ENCODE results near the gene CGB3.
"Not testable (repeated sequence)": the region's sequence is repeated elsewhere in the genome, so short reads cannot be mapped to it uniquely, and the experiment has no call there.

The CGB3 gene

GRCh38 chr19:49024233-49024632, at the start of gene CGB3:
TSS of gene CGB3 (minus strand) at chr19:49024333. CDS start at chr19:49023971, 362 bp downstream.
- in situ Hi-C loops (cut with MboI; ENCODE audit: low sequenced_read_pairs): not testable (repeated sequence)

DNA sequence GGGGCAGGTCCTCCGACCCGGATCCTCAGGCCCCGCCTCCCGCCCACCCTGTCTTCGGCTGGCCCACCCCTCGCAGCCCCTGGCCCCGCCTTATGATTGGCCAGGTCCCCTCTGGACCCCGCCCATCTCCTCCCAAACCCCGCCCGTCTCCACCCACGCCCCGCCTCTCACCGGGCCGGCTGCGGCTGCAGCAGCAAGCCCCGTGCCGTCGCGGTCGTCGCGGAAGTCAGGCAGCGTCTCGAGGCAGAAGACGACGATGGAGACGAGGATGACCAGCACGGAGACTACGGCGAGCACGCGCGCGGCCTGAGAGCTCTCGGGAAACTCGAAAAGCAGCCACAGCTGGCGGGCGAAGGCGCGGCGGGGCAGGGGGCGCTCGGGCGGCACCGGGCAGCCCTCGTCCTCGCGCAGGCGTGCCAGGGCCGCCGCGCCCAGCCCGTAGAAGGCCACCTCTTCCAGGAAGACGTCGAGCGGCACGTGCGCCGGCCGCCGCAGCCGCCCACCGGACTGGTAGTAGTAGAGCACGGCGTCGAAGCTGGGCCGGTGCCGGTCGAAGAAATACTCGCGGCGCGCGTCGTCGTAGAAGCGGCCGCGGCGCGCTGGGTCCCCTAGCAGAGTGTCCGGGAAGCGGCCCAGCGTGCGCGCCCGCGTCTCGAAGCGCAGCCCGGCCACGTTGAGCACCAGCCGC, 47.9 kb upstream of the CGB3 start:
- in situ Hi-C loops (cut with MboI; ENCODE audit: low sequenced_read_pairs): no loop called here

GRCh38 chr19:49070416-49070815, 46.3 kb upstream of the CGB3 start:
- in situ Hi-C loops (cut with MboI; ENCODE audit: low sequenced_read_pairs): no loop called here

GRCh38 chr19:49069026-49069425, 44.9 kb upstream of the CGB3 start:
- in situ Hi-C loops (cut with MboI; ENCODE audit: low sequenced_read_pairs): no loop called here

DNA sequence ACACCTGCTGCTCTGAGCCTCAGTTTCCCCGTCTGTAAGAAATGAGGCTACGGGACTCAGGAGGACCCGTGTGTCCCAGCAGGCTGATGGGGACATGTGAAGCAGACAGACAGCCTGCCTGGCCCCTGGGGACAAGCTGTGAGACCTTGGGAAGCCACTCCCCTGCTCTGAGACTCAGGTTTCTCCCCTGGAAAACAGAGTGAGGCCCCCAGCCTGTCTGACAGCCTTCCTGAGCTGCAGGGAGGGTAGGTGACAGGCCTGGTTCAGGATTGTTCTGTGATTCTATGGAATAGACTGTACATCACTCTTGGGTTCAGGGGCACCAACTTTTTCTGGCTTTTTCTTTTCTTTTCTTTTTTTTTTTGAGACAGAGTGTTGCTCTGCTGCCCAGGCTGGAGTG, 43.4 kb upstream of the CGB3 start:
- in situ Hi-C loops (cut with MboI; ENCODE audit: low sequenced_read_pairs): no loop called here

DNA sequence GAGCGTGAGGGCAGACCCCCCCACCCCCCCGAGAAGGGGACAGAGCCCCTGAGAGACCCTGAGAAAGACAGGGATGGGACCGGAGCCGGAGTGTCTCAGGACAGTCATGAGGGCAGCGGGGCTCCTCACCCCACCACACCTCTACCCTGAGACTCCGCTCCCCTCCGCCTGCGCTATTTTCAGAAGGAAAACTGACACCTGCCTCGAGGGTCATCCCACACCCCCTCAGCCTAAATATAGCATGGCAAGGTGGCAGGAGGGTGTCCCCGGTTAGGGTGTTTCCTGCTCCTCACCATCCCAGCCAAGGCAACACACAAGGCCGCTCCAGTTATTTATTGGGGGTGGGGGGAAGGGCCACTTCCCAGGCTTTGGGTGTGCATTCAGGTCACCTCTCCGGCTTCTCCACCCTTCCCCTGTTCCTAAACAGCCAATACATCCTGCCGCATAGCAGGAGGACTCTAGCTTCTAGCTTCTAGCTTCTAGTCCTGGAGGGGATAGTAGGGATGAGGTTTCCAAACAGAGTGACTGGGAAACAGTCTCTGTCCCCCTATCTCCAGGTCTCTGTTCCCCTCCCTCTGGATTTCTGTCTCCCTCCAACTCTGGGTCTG, 41.9 kb upstream of the CGB3 start:
- in situ Hi-C loops (cut with MboI; ENCODE audit: low sequenced_read_pairs): no loop called here

DNA sequence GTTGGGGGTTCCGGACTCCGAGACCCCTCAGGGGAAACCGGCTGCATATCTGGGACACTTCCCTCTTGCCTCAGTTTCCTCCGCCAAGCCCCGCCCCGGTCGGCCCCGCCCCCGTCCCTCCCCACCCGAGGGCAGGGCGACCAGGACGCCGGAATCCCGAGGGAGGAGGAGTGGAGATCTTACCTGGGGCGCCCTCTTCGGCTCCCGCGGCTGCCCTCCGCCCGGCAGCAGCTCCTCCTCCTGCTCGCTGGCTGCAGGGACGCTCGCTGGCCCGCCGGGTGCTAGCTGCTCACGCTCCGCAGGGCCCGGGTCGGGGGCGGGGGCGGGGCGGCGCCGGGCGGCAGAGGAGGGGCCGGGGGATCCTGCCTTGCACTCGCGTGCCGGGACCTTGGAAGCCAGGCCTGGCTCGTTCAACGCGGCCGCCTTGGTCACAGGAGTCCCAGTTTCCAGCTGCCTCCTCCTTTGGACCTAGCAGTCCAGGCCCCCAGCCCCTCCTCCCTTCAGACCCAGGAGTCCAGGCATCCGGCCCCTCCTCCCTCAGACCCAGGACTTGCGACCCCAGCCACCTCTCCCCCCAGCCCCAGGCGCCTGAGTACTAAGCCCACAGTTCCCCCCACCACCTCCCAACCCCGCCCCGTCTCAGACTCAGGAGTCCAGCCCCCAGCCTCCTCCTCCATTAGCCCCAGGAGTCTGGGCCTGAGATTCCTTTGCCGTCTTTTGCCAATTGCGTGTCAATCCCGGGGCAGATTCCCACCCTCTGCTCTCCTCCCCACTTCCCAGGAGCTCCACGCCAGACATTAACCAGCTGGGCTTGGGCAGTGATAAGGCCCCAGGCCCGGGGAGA, 40.9 kb upstream of the CGB3 start, which contains the start of gene NTF4:
Gene NTF4, minus strand, starts transcription at position 51 of the 844 bp plus-strand sequence. CDS start 2,821 bp downstream, outside the sequence.
- in situ Hi-C loops (cut with MboI; ENCODE audit: low sequenced_read_pairs): no loop called here

DNA sequence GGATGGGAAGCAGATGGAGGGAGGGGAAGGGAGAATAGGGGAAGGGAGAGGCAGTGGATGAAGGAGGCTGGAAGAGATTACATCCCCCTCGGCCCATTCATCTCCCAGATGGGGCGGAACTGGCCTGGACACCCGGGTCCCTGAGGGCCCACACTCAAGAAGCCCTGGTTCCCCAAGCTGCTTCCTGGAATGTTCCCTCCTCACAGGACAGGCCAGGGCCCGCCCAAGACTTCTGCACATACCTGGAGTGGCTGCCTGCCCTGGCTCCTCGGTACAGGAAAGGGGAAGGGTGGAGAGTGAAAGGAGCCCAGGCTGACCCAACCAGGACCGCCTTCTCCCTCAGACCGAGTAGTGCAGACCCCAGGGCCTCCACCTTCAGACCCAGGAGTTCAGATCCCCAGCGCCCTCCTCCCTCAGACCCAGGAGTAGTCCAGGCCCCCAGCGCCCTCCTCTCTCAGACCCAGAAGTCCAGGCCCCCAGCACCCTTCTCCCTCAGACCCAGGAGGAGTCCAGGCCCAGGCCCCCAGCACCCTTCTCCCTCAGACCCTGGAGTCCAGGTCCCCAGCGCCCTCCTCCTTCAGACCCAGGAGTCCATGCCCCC, 40.0 kb upstream of the CGB3 start:
- in situ Hi-C loops (cut with MboI; ENCODE audit: low sequenced_read_pairs): no loop called here

GRCh38 chr19:49061445-49061844, 37.3 kb upstream of the CGB3 start:
- in situ Hi-C loops (cut with MboI; ENCODE audit: low sequenced_read_pairs): no loop called here

- in situ Hi-C loops (cut with MboI; ENCODE audit: low sequenced_read_pairs): no loop called here
Observed at GRCh38 chr19:49061000-49061399, 36.9 kb upstream of the CGB3 start.

GRCh38 chr19:49059053-49059452, 34.9 kb upstream of the CGB3 start:
- in situ Hi-C loops (cut with MboI; ENCODE audit: low sequenced_read_pairs): no loop called here

- in situ Hi-C loops (cut with MboI; ENCODE audit: low sequenced_read_pairs): no loop called here
Observed at GRCh38 chr19:49058562-49058961, 34.4 kb upstream of the CGB3 start.

DNA sequence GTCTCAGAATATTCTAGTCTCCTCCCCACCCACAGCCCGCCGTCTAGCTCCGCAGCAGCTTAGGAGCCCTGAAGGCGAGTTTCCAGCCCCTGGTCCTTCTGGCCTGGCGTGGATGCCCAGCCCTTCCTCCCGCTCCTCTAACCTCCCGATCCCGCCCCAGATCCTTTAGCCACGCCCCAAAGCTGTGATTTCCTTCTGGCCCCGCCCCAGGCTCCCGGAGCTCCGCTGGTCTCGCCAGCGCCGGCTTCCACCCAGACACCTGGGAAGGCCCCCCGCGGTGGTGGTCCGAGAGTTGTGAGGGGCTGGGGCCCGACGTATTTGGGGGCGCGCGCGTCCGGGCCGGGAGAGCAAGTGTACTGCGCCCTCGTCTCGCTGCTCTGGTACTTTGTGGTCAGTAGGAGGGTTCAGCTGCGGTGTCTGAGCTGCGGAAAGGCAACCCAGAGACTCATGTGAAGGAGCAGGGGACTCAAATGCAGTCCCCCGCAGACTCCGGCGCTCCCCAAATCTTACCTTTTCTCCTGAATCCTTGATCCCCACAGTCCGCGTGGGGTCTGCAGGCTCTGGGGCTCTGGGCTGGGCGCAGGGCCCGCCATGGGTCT, 33.6 kb upstream of the CGB3 start, which contains the start of gene CGB7:
Gene CGB7, minus strand, starts transcription at position 114 of the 599 bp plus-strand sequence. CDS start 2,374 bp downstream, outside the sequence.
- in situ Hi-C loops (cut with MboI; ENCODE audit: low sequenced_read_pairs): no loop called here

DNA sequence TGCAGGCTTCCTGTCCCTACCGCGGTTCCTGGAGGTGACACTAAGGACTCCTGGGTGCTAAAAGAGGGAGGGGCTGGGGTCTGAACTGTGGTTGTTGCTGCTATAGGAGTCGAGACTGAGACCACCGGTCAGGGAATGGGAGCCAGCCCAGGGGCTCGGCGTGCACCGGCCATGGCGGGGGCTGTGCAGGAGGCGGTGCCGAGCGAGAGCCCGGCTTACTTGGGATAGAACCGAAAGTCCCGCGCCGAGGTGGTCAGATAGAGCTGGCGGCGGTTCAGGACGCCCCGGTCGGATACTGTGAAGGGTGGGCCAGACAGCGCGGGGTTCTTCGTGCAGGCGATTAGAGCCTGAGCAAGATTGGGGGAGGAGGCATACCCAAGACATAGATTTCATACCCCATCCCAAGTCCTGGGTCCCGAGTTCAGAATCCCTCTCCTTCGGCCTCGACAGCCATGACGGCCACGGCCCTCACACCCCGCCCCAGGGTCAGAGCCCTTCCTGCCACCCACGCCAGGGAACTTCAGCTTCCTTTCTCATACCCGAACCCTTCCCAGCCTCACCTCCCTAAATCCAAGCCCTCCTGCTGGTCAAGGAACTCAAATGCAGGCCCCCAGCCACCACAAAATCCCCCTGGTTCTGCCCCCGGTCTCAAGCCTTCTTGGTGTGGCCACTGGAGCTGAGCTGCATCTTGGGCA, 32.9 kb upstream of the CGB3 start:
- in situ Hi-C loops (cut with MboI; ENCODE audit: low sequenced_read_pairs): not testable (repeated sequence)

GRCh38 chr19:49056101-49056901, 32.2 kb upstream of the CGB3 start:
- in situ Hi-C loops (cut with MboI; ENCODE audit: low sequenced_read_pairs): no loop called here

DNA sequence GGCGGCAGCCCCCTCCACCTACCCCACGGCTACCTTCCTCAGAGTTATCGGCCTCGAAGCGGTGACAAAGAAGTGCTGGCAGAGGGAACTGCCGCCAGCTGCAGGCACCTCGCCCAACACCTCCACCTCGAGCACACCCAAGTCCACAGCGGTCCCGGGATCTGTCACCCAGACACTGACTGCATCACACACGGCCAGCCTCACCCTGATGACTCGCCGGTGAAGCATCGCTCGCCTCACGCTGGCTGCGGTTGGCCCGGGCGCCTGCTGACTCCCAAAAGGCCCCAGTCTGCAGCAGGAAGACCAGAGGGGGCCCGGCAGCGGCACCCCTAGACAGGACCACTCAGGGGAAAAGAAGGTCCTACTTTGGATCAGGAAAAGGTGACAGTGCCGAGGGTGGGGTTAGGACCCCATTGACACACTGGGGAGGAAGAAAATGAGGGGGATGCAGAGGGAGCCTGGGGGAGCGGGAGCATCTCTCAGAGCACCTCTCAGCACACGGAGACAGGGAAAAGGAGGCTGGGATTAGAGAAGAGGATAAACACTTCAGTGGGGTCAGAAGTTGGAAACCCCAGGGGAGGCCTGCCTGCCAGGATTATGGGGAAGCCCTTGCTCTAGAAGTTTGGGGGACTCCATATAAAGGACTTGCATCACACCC, 26.4 kb upstream of the CGB3 start:
- in situ Hi-C loops (cut with MboI; ENCODE audit: low sequenced_read_pairs): not testable (repeated sequence)

DNA sequence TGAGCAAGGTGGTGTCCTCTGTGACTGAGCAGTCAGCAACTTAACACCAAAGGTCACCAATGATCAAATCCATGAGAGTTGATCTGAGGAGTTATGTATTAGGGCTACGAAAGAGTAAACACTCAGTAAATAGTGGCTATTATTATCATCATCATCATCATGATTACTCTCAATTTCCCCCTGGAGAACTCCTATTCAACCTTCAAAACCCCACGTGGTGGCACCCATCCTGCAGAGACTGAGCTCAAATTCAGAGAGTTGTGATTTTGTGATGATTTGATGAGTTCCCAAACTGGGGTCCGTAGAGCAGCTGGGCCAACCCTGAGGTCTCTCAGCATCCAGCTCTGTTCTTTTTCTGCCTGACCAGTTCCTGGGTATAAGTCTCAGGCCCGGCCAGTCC, 25.7 kb upstream of the CGB3 start:
- in situ Hi-C loops (cut with MboI; ENCODE audit: low sequenced_read_pairs): not testable (repeated sequence)

DNA sequence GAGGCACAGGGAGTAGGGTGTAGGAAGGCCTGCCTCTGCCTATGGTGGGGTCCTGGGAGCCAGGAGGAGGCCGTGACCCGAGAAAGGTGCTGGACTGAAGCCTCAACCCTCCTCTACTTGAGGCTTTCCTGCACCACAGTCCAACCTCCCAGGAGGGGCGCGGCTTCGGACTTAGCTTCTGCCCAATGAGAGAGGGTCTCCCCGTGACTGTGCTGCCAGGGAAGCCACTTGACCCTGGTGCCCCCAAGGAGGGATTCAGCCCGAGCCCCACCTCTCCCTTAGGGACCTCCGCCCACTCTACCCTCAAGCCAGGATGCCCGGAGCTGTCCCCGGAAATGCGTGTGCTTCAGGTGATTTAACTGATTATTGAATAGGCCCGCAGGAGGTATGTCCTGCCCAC, 24.9 kb upstream of the CGB3 start, which contains the start of gene CGB8:
Gene CGB8, minus strand, starts transcription at position 101 of the 400 bp plus-strand sequence. CDS start 372 bp downstream, outside the sequence.
- in situ Hi-C loops (cut with MboI; ENCODE audit: low sequenced_read_pairs): not testable (repeated sequence)

GRCh38 chr19:49043548-49043947, 19.4 kb upstream of the CGB3 start, which contains the start of gene CGB5:
TSS of gene CGB5 (plus strand) at chr19:49043848. CDS start at chr19:49044210, 362 bp downstream.
- in situ Hi-C loops (cut with MboI; ENCODE audit: low sequenced_read_pairs): not testable (repeated sequence)
